HAP-1 (cell line): ENCODE results near the gene SLC10A1.

Experiments
- DNase-seq, 2 experiments: peaks; one replicate each; pipeline ENCODE4 v3.0.0-alpha.2; 2016 to 2020; ENCODE audit warnings: low spot score in 2 of 2
- H3K27me3 ChIP-seq: fragments of 250-450 bp; sonication (Bioruptor Pico); 2 replicates; pipeline ENCODE4 v1.5.1; 2020; ENCODE audit warnings: low read depth, mild to moderate bottlenecking, moderate library complexity
- H3K36me3 ChIP-seq: fragments of 250-450 bp; sonication (Bioruptor Pico); replicated peaks from 2 replicates; pipeline ENCODE4 v1.5.1; 2020; ENCODE audit warnings: mild to moderate bottlenecking
- H3K4me1 ChIP-seq: fragments of 250-450 bp; sonication (Bioruptor Pico); 2 replicates; pipeline ENCODE4 v1.5.1; 2020; ENCODE audit warnings: mild to moderate bottlenecking
- H3K4me3 ChIP-seq: fragments of 250-450 bp; sonication (Bioruptor Pico); 2 replicates; pipeline ENCODE4 v1.5.1; 2020; ENCODE audit warnings: mild to moderate bottlenecking, moderate library complexity
- H3K9me3 ChIP-seq: fragments of 250-450 bp; sonication (Bioruptor Pico); 2 replicates; pipeline ENCODE4 v1.5.1; 2020; ENCODE audit warnings: mild to moderate bottlenecking, moderate library complexity
- in situ Hi-C: fragments of 300-500 bp; cut with MboI; formaldehyde crosslinking; loops from 3 replicates; pipeline ENCODE4 v1.14.3; 2020; ENCODE audit warnings: low sequenced_read_pairs, inconsistent platforms, mixed read lengths

SLC10A1 gene

DNA sequence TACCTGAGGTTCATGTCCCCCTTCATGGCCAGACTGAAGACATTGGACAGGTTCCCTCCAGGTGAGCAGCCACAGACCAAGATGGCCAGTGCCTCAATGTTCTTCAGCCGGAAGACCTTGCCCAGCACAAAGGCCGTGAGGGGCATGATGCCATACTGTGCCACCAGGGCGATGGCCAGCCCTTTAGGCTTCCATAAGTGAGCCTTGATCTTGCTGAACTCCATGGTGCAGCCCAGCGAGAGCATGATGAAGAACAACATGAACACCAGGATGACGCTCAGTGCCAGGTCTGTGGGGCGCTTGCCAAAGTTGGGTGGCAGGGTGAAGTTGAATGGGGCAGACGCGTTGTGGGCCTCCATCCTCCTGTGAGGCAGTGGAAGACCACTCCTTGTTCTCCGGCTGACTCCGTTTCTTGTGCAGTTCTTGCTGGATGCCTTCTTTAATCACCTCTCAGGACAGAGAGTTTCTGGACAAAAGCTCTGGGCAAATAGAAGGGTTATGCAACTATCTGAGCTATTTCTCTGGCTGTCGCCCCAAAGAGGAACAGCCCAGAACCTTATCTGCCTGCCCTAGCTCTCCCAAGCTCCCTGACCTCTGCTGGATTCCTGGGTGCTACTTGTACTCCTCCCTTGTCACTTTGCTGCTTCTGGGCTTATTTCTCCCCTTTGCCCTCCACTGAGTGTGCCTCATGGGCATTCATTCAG is at the start of gene SLC10A1:
TSS of gene SLC10A1 (minus strand) at position 445 of the 704 bp plus-strand sequence. CDS start at position 359, 86 bp downstream.
- Histone ChIP-seq H3K27me3 (peaks cover 3% of the 10 kb centered on the region; the same call in 1 of the 2 replicates), H3K36me3 (no peaks in the 10 kb centered on the region), H3K4me1 (no peaks in the 10 kb centered on the region), H3K9me3 (no peaks in the 10 kb centered on the region), H3K4me3 (no peak within 1 kb of the TSS)
- DNase-seq, result no peak
- in situ Hi-C loops, result no loop called here

GRCh38 chr14:69845787-69846186 is 48.7 kb upstream of the SLC10A1 start:
- Histone ChIP-seq H3K4me3 (no peak overlapping the region), H3K4me1 (no peaks in the 10 kb centered on the region), H3K9me3 (no peaks in the 10 kb centered on the region), H3K27me3 (peaks cover 8% of the 10 kb centered on the region), H3K36me3 (no peaks in the 10 kb centered on the region)
- no peak for DNase-seq
- in situ Hi-C loops, result no loop called here

DNA sequence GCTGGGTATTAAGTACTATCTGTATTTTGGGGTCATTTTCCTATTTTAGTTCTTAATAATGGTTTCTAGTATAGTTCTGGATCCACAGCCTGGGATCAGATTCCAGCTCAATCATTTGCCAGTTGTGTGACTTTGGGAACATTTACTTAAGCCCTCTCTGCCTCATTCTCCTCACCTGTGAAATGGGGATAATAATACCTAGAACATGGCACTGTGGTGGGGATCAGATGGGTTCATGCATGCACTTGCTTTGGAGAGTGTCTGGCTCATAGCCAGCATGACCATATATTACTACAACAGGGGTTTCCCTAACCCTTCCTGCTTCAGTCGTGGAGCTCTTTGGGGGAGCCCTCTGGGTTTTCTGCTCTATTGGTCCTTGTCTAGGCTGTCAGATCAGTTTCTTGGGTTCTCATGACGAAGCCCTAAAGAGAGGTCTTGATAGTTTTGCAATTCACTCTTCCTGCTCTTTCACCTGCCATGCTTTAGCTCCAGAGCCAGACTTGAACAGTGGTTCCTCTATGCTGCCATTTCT is 48.1 kb upstream of the SLC10A1 start:
- in situ Hi-C loops, result no loop called here
- no peak for DNase-seq
- H3K9me3 ChIP-seq, result no peaks in the 10 kb centered on the region
- no peak overlapping the region for H3K4me3 ChIP-seq
- peaks cover 8% of the 10 kb centered on the region for H3K27me3 ChIP-seq
- no peaks in the 10 kb centered on the region for H3K36me3 ChIP-seq
- no peaks in the 10 kb centered on the region for H3K4me1 ChIP-seq

DNA sequence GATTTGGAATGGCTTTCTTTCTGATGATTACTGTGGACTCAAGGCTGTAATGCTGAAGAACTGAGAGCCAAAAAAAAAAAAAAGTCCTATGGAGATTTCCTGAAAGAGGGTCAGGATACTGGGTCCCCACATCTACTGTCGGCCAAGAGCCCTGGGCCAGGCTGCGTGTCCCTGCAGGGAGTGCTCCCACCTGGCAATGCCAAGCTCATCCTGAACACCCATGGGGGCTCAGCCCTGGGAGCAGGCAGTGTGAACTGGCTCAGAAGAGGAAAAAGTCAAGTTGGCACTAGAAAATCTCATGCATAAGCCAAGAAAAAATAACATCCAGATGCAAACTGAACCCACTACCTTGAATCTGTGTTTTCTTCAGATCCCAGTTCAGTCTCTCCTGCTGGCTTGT is 47.1 kb upstream of the SLC10A1 start:
- Histone ChIP-seq H3K4me3 (no peak overlapping the region), H3K36me3 (no peaks in the 10 kb centered on the region), H3K27me3 (peaks cover 8% of the 10 kb centered on the region), H3K4me1 (no peaks in the 10 kb centered on the region), H3K9me3 (no peaks in the 10 kb centered on the region)
- in situ Hi-C loops, result no loop called here
- DNase-seq, result no peak

DNA sequence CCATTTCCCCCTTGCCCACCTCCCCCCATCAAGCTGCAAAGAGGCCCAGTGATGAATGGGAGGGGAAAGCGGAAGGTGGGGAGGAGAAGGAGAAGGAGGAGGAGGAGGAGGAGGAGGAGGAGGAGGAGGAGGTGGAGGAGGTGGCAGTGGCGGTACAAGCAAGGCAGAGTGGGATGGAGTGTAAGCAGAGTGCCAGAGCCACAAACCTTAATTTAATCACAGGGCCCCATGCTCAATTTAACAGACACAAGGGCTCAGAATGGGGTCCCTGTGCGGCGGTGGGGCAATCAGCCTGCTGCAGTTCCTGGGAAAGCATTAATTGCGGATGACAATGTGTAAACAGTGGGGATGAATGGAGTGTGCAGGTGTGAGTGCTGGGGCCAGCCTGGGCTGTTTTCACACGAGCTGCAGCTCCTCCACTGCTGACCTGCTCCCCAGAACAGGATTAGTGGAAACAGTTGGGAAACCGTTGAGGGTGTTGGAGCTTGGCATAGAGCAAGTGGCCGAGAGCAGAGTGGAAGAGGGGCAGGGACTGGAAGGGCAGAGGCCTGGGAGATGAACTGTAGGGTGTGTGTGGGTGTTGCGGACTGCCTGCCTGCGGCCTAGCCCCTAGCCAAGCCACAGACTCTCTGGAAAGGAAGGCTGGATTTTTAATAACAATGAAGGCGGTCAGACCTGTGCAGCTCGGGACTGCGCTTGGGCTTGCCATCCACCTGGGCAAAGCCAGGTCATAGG is 45.8 kb upstream of the SLC10A1 start:
- no peaks in the 10 kb centered on the region for H3K9me3 ChIP-seq
- H3K27me3 ChIP-seq, result peaks cover 6% of the 10 kb centered on the region
- H3K4me1 ChIP-seq, result no peaks in the 10 kb centered on the region
- in situ Hi-C loops, result no loop called here
- H3K4me3 ChIP-seq, result no peak overlapping the region
- no peak for DNase-seq
- H3K36me3 ChIP-seq, result no peaks in the 10 kb centered on the region

GRCh38 chr14:69841656-69842055 is 44.6 kb upstream of the SLC10A1 start:
- H3K27me3 ChIP-seq, result peaks cover 3% of the 10 kb centered on the region
- H3K9me3 ChIP-seq, result no peaks in the 10 kb centered on the region
- no peaks in the 10 kb centered on the region for H3K4me1 ChIP-seq
- in situ Hi-C loops, result no loop called here
- no peak overlapping the region for H3K4me3 ChIP-seq
- no peak for DNase-seq
- H3K36me3 ChIP-seq, result no peaks in the 10 kb centered on the region

- no peak overlapping the region for H3K4me3 ChIP-seq
- DNase-seq, result no peak
- peaks cover 3% of the 10 kb centered on the region for H3K27me3 ChIP-seq
- no peaks in the 10 kb centered on the region for H3K9me3 ChIP-seq
- no peaks in the 10 kb centered on the region for H3K36me3 ChIP-seq
- H3K4me1 ChIP-seq, result no peaks in the 10 kb centered on the region
- in situ Hi-C loops, result no loop called here
Observed at GRCh38 chr14:69839661-69840060, 42.6 kb upstream of the SLC10A1 start.

- Histone ChIP-seq H3K4me1 (no peaks in the 10 kb centered on the region), H3K9me3 (no peaks in the 10 kb centered on the region), H3K27me3 (no peaks in the 10 kb centered on the region; the same call in 1 of the 2 replicates), H3K36me3 (no peaks in the 10 kb centered on the region), H3K4me3 (no peak overlapping the region)
- in situ Hi-C loops, result no loop called here
- DNase-seq, result no peak
Observed at GRCh38 chr14:69838881-69839416, 41.9 kb upstream of the SLC10A1 start.

DNA sequence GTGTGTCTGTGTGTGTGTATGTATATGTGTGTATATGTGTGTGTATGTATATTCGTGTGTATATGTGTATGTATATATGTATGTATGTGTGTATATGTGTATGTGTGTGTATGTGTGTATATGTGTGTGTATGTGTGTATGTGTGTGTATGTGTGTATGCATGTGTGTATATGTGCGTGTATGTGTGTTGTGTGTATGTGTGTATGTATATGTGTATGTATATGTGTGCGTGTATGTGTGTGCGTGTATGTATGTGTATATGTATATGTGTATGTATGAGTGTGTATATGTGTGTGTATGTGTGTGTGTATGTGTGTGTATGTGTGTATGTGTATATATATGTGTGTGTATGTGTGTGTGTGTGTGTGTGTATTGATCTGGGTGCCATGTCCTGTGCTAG is 31.8 kb upstream of the SLC10A1 start:
- Histone ChIP-seq H3K9me3 (no peaks in the 10 kb centered on the region), H3K4me1 (no peaks in the 10 kb centered on the region), H3K4me3 (no peak overlapping the region), H3K36me3 (no peaks in the 10 kb centered on the region), H3K27me3 (no peaks in the 10 kb centered on the region; the same call in 1 of the 2 replicates)
- DNase-seq, result no peak
- in situ Hi-C loops, result no loop called here

DNA sequence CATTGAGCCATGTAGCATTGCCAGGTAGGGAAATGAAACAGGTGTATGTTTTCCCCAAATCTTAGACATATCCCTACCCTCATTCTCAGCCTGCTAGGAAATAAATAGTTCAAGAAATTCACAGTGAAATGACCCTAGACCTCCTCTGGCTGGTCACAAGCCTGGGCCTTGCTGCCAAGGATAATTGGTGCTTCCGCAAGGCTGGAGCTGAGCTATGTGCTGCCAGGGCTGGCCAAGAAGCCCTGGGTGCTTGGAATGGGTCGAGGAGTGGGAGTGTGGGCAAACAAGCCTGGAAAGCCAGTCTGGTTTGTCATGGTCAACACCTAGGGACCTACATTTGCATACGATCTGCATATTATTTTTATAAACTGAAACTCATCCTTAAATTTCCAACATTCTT is 31.3 kb upstream of the SLC10A1 start:
- H3K4me1 ChIP-seq, result no peaks in the 10 kb centered on the region
- no peaks in the 10 kb centered on the region for H3K9me3 ChIP-seq
- H3K4me3 ChIP-seq, result no peak overlapping the region
- in situ Hi-C loops, result no loop called here
- no peaks in the 10 kb centered on the region for H3K36me3 ChIP-seq
- no peaks in the 10 kb centered on the region; the same call in 1 of the 2 replicates for H3K27me3 ChIP-seq
- no peak for DNase-seq

- H3K4me1 ChIP-seq, result no peaks in the 10 kb centered on the region
- H3K36me3 ChIP-seq, result no peaks in the 10 kb centered on the region
- H3K9me3 ChIP-seq, result no peaks in the 10 kb centered on the region
- H3K27me3 ChIP-seq, result no peaks in the 10 kb centered on the region; the same call in 1 of the 2 replicates
- in situ Hi-C loops, result no loop called here
- DNase-seq, result no peak
- no peak overlapping the region for H3K4me3 ChIP-seq
Observed at GRCh38 chr14:69827560-69827959, 30.5 kb upstream of the SLC10A1 start.

DNA sequence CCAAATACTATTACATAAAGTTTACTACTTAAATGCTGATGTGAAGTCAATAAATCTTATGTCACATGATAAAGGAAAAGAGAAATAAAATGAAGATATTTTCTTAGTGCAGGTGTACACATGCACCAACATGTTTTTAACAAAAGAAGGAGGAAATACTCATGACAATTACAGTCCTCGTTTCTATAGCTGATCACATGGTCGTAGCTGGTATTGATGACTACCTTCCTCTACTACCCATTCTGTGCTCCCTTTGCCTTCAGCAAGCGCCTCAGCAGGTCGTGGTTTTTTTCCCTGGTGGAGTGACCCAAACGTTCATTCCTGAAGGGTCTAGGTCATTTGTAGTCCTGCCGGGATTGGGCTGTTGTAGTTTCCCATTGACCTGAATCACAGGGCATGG is 25.4 kb upstream of the SLC10A1 start:
- no peaks in the 10 kb centered on the region for H3K4me1 ChIP-seq
- no peak overlapping the region for H3K4me3 ChIP-seq
- in situ Hi-C loops, result no loop called here
- DNase-seq, result no peak
- H3K9me3 ChIP-seq, result no peaks in the 10 kb centered on the region
- H3K36me3 ChIP-seq, result no peaks in the 10 kb centered on the region
- peaks cover 10% of the 10 kb centered on the region; the same call in 1 of the 2 replicates for H3K27me3 ChIP-seq

DNA sequence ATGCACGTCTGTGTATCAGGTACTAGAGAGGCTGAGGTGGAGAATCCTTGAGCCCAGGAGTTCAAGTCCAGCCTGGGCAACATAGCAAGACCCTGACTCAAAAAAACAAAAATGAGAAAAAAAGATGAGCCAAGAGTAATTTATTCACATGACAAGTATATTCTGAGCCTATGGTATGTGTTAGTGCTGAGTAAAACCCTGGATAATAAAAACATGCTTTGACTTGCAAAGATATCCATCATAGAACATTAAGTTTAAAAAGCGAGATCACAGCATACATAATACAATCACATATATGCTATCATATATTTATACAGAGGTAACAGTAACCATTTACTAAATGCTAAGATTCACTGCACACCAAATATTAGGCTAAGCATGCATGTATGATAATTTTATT is 23.9 kb upstream of the SLC10A1 start:
- H3K9me3 ChIP-seq, result no peaks in the 10 kb centered on the region
- H3K4me3 ChIP-seq, result no peak overlapping the region
- H3K27me3 ChIP-seq, result peaks cover 18% of the 10 kb centered on the region
- DNase-seq, result no peak
- H3K4me1 ChIP-seq, result no peaks in the 10 kb centered on the region
- in situ Hi-C loops, result no loop called here
- H3K36me3 ChIP-seq, result no peaks in the 10 kb centered on the region

DNA sequence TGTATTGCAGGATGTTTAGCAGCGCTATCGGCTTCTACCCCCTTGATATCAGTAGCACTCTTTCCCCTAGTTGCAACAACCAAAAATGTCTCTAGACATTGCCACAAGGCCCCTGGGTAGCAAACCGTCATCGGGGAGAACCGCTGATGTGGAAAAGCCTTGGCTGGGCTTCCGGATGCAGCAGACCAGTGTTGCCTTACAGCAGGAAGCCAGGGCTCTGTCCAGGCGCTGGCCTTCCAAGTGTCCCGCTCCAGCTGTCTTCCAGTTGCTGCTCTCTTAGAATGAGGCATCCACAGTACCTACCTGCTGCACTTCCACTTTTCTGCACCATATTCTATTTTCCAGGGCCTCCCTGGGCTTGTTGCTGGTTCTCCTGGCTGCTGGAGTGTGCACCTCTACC is 22.6 kb upstream of the SLC10A1 start:
- DNase-seq, result no peak
- Histone ChIP-seq H3K36me3 (no peaks in the 10 kb centered on the region), H3K27me3 (peaks cover 25% of the 10 kb centered on the region), H3K9me3 (no peaks in the 10 kb centered on the region), H3K4me3 (no peak overlapping the region), H3K4me1 (no peaks in the 10 kb centered on the region)
- in situ Hi-C loops, result loop anchor here (5.0 kb wide), 1 partner anchor 208 kb away; no protein-coding TSS in a partner anchor
